Measurements from ENCODE around the gene MACROD2. TPM values are rescaled to one million over a fixed set of nuclear protein-coding genes. Genes with fewer than 3 reads are reported as not detected.

The MACROD2 gene
- total RNA-seq, 2 donors from 2014 or later: 0.95 to 4.2 TPM

DNA sequence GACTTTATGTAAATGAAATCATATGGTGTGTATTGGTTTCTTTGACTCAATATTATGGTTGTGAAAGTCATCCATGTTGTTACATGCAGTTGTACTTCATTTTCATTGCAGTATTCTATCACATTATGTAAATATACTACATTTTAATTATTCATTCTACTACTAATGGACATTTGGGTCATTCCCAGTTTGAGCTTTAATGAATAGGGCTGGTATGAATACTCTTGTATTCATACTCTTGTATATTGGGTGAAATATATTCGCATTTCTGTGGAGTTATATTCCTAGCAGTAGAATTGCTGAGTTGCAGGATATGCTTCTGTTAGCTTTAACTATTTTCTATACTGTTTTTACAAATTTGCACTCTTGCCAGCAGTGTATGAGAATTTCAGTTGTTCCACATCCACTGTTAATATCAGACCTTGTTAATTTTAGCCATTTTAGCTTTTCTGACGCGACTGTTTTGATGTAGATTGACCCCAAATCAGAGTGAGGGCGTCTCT, 1633.6 kb downstream of the MACROD2 start:
- ATAC-seq (ENCODE audit: insufficient number of reproducible peaks, low FRiP score, low read depth) (no peak), DNase-seq (ENCODE audit: low spot score) (no peak)

DNA sequence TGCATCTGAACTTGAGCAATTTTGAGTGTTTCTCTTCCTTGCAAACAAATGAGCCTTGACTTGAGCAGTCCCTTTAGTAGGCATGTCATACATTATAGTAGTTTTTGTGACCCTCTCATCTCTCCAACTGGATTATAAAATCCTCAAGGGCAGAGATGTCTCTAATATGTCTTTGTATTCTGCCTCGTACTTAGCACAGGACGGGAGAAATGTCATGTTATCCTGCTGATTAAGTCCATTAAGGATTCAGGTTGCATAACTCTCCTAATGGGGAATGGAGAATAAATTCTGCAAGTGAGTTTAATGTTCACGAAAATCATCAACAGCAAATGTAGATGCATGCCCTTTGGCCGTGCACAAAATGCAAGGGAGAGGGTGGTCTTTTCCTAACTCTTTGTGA, 1635.0 kb downstream of the MACROD2 start:
- no peaks in the 10 kb centered on the region for H3K27me3 ChIP-seq (replicated peaks; ENCODE audit: insufficient read depth)
- no peak for DNase-seq (ENCODE audit: low spot score)
- TF ChIP-seq, protein P1, sequence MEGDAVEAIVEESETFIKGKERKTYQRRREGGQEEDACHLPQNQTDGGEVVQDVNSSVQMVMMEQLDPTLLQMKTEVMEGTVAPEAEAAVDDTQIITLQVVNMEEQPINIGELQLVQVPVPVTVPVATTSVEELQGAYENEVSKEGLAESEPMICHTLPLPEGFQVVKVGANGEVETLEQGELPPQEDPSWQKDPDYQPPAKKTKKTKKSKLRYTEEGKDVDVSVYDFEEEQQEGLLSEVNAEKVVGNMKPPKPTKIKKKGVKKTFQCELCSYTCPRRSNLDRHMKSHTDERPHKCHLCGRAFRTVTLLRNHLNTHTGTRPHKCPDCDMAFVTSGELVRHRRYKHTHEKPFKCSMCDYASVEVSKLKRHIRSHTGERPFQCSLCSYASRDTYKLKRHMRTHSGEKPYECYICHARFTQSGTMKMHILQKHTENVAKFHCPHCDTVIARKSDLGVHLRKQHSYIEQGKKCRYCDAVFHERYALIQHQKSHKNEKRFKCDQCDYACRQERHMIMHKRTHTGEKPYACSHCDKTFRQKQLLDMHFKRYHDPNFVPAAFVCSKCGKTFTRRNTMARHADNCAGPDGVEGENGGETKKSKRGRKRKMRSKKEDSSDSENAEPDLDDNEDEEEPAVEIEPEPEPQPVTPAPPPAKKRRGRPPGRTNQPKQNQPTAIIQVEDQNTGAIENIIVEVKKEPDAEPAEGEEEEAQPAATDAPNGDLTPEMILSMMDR (IDR thresholded peaks at IDR 0.05): no peak
- no peak overlapping the region for H3K27ac ChIP-seq
- no peak overlapping the region for H3K4me3 ChIP-seq
- no peaks in the 10 kb centered on the region for H3K9me3 ChIP-seq
- no peak for ATAC-seq (ENCODE audit: insufficient number of reproducible peaks, low FRiP score, low read depth)
- H3K4me1 ChIP-seq (ENCODE audit: control insufficient read depth in 1 of 2, low read depth in 2 of 2): no peaks in the 10 kb centered on the region
- H3K36me3 ChIP-seq: no peaks in the 10 kb centered on the region

More for the DNA sequence above, 1633.6 kb downstream of the MACROD2 start:
- Histone ChIP-seq H3K4me3 (no peak overlapping the region), H3K4me1 (ENCODE audit: control insufficient read depth in 1 of 2, low read depth in 2 of 2) (no peaks in the 10 kb centered on the region), H3K27me3 (replicated peaks; ENCODE audit: insufficient read depth) (no peaks in the 10 kb centered on the region), H3K9me3 (no peaks in the 10 kb centered on the region), H3K36me3 (no peaks in the 10 kb centered on the region), H3K27ac (no peak overlapping the region)
- TF ChIP-seq, protein P1 (IDR thresholded peaks at IDR 0.05): no peak

DNA sequence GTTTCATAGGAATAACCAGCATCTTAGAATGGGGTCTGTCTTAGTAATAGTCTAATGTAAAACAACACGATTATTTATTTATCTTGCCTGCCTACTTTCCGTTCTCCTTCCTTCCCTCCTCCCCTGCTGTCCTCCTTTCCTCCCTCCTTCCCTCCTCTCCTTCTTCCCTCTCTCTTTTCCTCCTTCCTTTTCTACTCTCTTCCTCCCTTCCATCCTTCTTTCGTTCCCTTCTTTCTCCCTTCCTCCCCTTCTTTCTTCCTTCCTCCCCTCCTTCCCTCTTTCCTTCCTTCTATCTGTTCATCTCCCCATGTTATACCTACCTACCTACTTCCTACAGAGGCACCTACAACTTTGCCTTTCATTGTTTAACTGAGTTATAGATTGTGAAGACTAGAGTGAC, 1637.4 kb downstream of the MACROD2 start:
- no peaks in the 10 kb centered on the region for H3K27me3 ChIP-seq (replicated peaks; ENCODE audit: insufficient read depth)
- no peak overlapping the region for H3K4me3 ChIP-seq
- no peaks in the 10 kb centered on the region for H3K36me3 ChIP-seq
- DNase-seq (ENCODE audit: low spot score) (no peak), ATAC-seq (ENCODE audit: insufficient number of reproducible peaks, low FRiP score, low read depth) (no peak)
- TF ChIP-seq, protein P1 (IDR thresholded peaks at IDR 0.05): no peak
- no peak overlapping the region for H3K27ac ChIP-seq
- H3K4me1 ChIP-seq (ENCODE audit: control insufficient read depth in 1 of 2, low read depth in 2 of 2): peaks cover 0 to 5% of the 10 kb centered on the region in 2 donors
- no peaks in the 10 kb centered on the region for H3K9me3 ChIP-seq

DNA sequence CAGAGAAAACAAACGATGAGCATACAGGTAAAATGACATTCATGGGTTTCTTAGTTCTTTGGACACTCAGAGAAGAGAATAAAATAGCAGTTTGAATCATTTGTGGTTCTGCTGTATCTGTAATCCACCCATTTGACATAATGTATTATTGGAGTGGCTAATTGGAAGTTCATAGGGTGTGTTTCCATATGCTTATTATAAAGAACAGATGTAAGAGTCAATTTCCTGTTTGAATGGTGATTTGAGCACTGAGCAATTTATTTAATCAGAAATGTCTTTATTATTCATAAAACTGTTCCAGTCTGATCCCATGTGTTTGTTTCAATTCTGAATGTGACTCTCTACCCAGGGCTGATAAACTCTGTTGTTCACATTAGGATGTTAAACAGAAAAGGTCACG, 1638.8 kb downstream of the MACROD2 start:
- Histone ChIP-seq H3K27me3 (replicated peaks; ENCODE audit: insufficient read depth) (no peaks in the 10 kb centered on the region), H3K4me3 (no peak overlapping the region), H3K36me3 (no peaks in the 10 kb centered on the region), H3K4me1 (ENCODE audit: control insufficient read depth in 1 of 2, low read depth in 2 of 2) (peaks cover 0 to 10% of the 10 kb centered on the region in 2 donors), H3K27ac (no peak overlapping the region), H3K9me3 (no peaks in the 10 kb centered on the region)
- DNase-seq (ENCODE audit: low spot score) (no peak), ATAC-seq (ENCODE audit: insufficient number of reproducible peaks, low FRiP score, low read depth) (no peak)
- TF ChIP-seq, protein P1 (IDR thresholded peaks at IDR 0.05): no peak

DNA sequence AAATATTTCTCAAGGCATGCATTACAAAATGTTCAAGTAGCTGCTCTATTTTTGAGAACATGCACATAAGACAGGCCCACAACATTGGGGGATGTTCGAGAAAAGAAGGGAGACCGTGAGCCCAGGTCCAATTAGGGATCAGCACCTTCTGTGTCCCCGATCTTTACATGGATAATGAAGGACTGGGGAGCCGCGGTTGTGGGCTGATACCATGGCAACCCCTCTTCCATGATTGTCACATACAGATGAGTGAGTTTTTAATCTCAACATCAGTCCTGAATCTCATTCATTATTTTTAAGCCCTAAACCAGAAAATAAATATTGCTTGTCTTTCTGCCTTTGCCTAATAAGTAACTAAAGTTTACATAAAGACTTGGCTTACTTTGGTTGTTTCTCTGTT, 1642.2 kb downstream of the MACROD2 start:
- TF ChIP-seq, protein P1 (IDR thresholded peaks at IDR 0.05): no peak
- no peaks in the 10 kb centered on the region for H3K36me3 ChIP-seq
- no peaks in the 10 kb centered on the region for H3K27me3 ChIP-seq (replicated peaks; ENCODE audit: insufficient read depth)
- peaks cover 0 to 20% of the 10 kb centered on the region in 2 donors for H3K4me1 ChIP-seq (ENCODE audit: control insufficient read depth in 1 of 2, low read depth in 2 of 2)
- DNase-seq (ENCODE audit: low spot score) (no peak), ATAC-seq (ENCODE audit: insufficient number of reproducible peaks, low FRiP score, low read depth) (no peak)
- H3K4me3 ChIP-seq: no peak overlapping the region
- no peak overlapping the region for H3K27ac ChIP-seq
- no peaks in the 10 kb centered on the region for H3K9me3 ChIP-seq
